Testis (tissue), 3 donors: ENCODE measurements around the gene TNK2. TPM values are rescaled to one million over a fixed set of nuclear protein-coding genes. Genes with fewer than 3 reads are reported as not detected.

Experiments
- DNase-seq: peaks from one replicate; pipeline ENCODE4 v3.0.0-alpha.2; 2019
- H3K27ac ChIP-seq, 2 donors: fragments of 200-600 bp; sonication (generic); one replicate each; pipeline ENCODE4 v1.5.1; 2019
- H3K27me3 ChIP-seq: fragments of 200-600 bp; sonication (generic); one replicate; pipeline ENCODE4 v1.5.1; 2019
- H3K36me3 ChIP-seq: fragments of 200-600 bp; sonication (generic); one replicate; pipeline ENCODE4 v1.5.1; 2017; ENCODE audit warnings: low read depth; ENCODE audit errors: missing control alignments
- H3K4me1 ChIP-seq: fragments of 200-600 bp; sonication (generic); one replicate; pipeline ENCODE4 v1.5.1; 2019
- H3K4me3 ChIP-seq, 2 donors: fragments of 200-600 bp; sonication (generic); one replicate each; pipeline ENCODE4 v1.5.1; 2017 to 2019
- H3K9me3 ChIP-seq: fragments of 200-600 bp; sonication (generic); one replicate; pipeline ENCODE4 v1.5.1; 2017
- POLR2A ChIP-seq: fragments of 450-650 bp; IDR thresholded peaks from one replicate; pipeline ENCODE4 v1.6.1; 2017; ENCODE audit warnings: antibody characterized with exemption, mild to moderate bottlenecking, moderate library complexity
- WGBS, 2 donors: methylation state at CpG; one replicate each; pipeline ENCODE4 v1.1.5; 2018; 5-methylcytosine and 5-hydroxymethylcytosine counted together
- intact Hi-C: fragments of 100-400 bp; cut with DNase I; formaldehyde crosslinking; loops from one replicate; pipeline ENCODE4 v1.15.1; 2023; ENCODE audit warnings: low total_unique reads
- polyA plus RNA-seq: library from polyadenylated mRNA; stranded (reverse); fragments of 350-450 nt; fragmentation: Illumina TruSeq; extraction: RNeasy Lipid Tissue Mini Kit (QIAGEN cat#74804); gene quantifications from one replicate; pipeline ENCODE4 v1.2.3, GENCODE V29; 2014; ENCODE audit warnings: low read depth, low replicate concordance; ENCODE audit not compliant: insufficient read depth
- total RNA-seq, 2 donors: library from RNA; depleted of rRNA; stranded (reverse); fragments of >200 nt; gene quantifications; one replicate each; pipeline ENCODE4 v1.2.3, GENCODE V29; 2016
- TF ChIP-seq, protein P1 (sequence below), 3 experiments: fragments of 450-650 bp in 2 of 3; fragments of 200-600 bp in 1 of 3; sonication (generic) in 1 of 3; IDR thresholded peaks; one replicate each; pipeline ENCODE4 v1.5.1; 2016 to 2019; ENCODE audit warnings: antibody characterized with exemption in 3 of 3, mild to moderate bottlenecking in 2 of 3, moderate library complexity in 1 of 3

TNK2 gene
- total and polyA plus RNA-seq, 3 donors from 2014 or later: 43.9 to 71.6 (median 71.4) TPM

- DNase-seq: peak; percentile 53
- 64 to 82% methylated on average over 32 to 49 of the region's 53 CpGs for WGBS, 2 donors
- Histone ChIP-seq H3K27ac (no peak overlapping the region), H3K4me1 (no peaks in the 10 kb centered on the region), H3K9me3 (no peaks in the 10 kb centered on the region), H3K27me3 (no peaks in the 10 kb centered on the region), H3K4me3 (no peak overlapping the region), H3K36me3 (no peaks in the 10 kb centered on the region)
- no peak for TF ChIP-seq POLR2A
- TF ChIP-seq, protein P1, sequence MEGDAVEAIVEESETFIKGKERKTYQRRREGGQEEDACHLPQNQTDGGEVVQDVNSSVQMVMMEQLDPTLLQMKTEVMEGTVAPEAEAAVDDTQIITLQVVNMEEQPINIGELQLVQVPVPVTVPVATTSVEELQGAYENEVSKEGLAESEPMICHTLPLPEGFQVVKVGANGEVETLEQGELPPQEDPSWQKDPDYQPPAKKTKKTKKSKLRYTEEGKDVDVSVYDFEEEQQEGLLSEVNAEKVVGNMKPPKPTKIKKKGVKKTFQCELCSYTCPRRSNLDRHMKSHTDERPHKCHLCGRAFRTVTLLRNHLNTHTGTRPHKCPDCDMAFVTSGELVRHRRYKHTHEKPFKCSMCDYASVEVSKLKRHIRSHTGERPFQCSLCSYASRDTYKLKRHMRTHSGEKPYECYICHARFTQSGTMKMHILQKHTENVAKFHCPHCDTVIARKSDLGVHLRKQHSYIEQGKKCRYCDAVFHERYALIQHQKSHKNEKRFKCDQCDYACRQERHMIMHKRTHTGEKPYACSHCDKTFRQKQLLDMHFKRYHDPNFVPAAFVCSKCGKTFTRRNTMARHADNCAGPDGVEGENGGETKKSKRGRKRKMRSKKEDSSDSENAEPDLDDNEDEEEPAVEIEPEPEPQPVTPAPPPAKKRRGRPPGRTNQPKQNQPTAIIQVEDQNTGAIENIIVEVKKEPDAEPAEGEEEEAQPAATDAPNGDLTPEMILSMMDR (IDR thresholded peaks at IDR 0.05): peak; percentile 15 to 44 (median 30)
- intact Hi-C loops: no loop called here
Observed at GRCh38 chr3:195849322-195850074, 58.9 kb downstream of the TNK2 start.

GRCh38 chr3:195847055-195847950 is 61.0 kb downstream of the TNK2 start:
- Histone ChIP-seq H3K9me3 (no peaks in the 10 kb centered on the region), H3K4me3 (no peak overlapping the region), H3K4me1 (no peaks in the 10 kb centered on the region), H3K27ac (no peak overlapping the region), H3K36me3 (no peaks in the 10 kb centered on the region), H3K27me3 (no peaks in the 10 kb centered on the region)
- no peak for DNase-seq
- intact Hi-C loops: no loop called here
- TF ChIP-seq POLR2A: no peak
- TF ChIP-seq, protein P1 (IDR thresholded peaks at IDR 0.05): no peak
- WGBS, 2 donors: 85 to 86% methylated on average over 16 to 23 of the region's 24 CpGs

DNA sequence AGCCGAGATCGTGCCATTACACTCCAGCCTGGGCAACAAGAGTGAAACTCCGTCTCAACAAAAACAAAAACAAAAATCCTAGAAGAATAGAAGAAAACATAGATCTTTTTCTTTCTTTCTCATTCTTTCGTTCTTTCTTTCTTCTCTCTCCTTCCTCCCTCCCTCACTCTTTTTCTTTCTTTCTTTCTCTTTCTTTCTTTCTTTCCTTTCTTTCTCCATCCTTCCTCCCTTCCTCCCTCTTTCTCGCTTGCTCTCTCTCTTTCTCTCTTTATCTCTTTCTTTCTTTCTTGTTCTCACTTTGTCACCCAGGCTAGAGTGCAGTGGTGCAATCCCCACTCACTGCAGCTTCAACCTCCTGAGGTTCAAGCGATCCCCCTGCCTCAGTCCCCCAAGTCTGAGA is 62.9 kb downstream of the TNK2 start:
- H3K27ac ChIP-seq: no peak overlapping the region
- TF ChIP-seq, protein P1 (IDR thresholded peaks at IDR 0.05): no peak
- no peak for TF ChIP-seq POLR2A
- H3K4me1 ChIP-seq: no peaks in the 10 kb centered on the region
- H3K9me3 ChIP-seq: no peaks in the 10 kb centered on the region
- no peak overlapping the region for H3K4me3 ChIP-seq
- no peaks in the 10 kb centered on the region for H3K27me3 ChIP-seq
- WGBS, 2 donors: 92 to 94% methylated on average over 6 of the region's 6 CpGs
- intact Hi-C loops: no loop called here
- no peak for DNase-seq
- H3K36me3 ChIP-seq: no peaks in the 10 kb centered on the region

GRCh38 chr3:195844671-195845218 is 63.6 kb downstream of the TNK2 start:
- no peaks in the 10 kb centered on the region for H3K27me3 ChIP-seq
- no peaks in the 10 kb centered on the region for H3K9me3 ChIP-seq
- H3K4me1 ChIP-seq: no peaks in the 10 kb centered on the region
- no peaks in the 10 kb centered on the region for H3K36me3 ChIP-seq
- DNase-seq: no peak
- no peak for TF ChIP-seq POLR2A
- TF ChIP-seq, protein P1 (IDR thresholded peaks at IDR 0.05): no peak
- no peak overlapping the region for H3K4me3 ChIP-seq
- intact Hi-C loops: no loop called here
- H3K27ac ChIP-seq: no peak overlapping the region
- WGBS, 2 donors: 90% methylated on average over 7 of the region's 7 CpGs
